HCT116 (cell line): ENCODE measurements around the gene CAMSAP1.

Experiments
- CTCF ChIP-seq, 3 experiments: fragments of 200-600 bp in 1 of 3; sonication (generic) in 1 of 3; IDR thresholded peaks in 2 of 3; conservative IDR thresholded peaks in 1 of 3; 2 replicates each; pipeline ENCODE4 v1.5.1; 2012 to 2017; ENCODE audit warnings: low read depth in 2 of 3, low read length in 2 of 3, antibody characterized with exemption in 1 of 3, borderline replicate concordance in 1 of 3, control low read depth in 1 of 3, mild to moderate bottlenecking in 1 of 3, mixed read lengths in 1 of 3, mixed run types in 1 of 3, moderate library complexity in 1 of 3; ENCODE audit not compliant: insufficient read depth in 1 of 3
- MAX ChIP-seq: IDR thresholded peaks from 2 replicates; pipeline ENCODE4 v1.6.1; 2012
- POLR2AphosphoS5 ChIP-seq: IDR thresholded peaks from 2 replicates; pipeline ENCODE4 v1.6.1; 2011; ENCODE audit warnings: mild to moderate bottlenecking, low read depth, low read length, moderate library complexity
- RAD21 ChIP-seq: IDR thresholded peaks from 2 replicates; pipeline ENCODE4 v1.6.1; 2012; ENCODE audit warnings: low read depth, mild to moderate bottlenecking
- SIN3A ChIP-seq: IDR thresholded peaks from 2 replicates; pipeline ENCODE4 v1.6.1; 2012; ENCODE audit warnings: low read depth
- SP1 ChIP-seq: IDR thresholded peaks from 2 replicates; pipeline ENCODE4 v1.6.1; 2012; ENCODE audit warnings: low read depth

GRCh38 chr9:135857371-135857786, 50.0 kb downstream of the CAMSAP1 start:
- TF ChIP-seq CTCF (IDR thresholded peaks at IDR 0.05 in 2 of 3, conservative IDR thresholded peaks at IDR 0.05 in 1 of 3; ENCODE audit: borderline replicate concordance in 1 of 3, insufficient read depth in 1 of 3, low read depth in 2 of 3, low read length in 2 of 3) (no peak), POLR2AphosphoS5 (no peak), SIN3A (no peak), MAX (no peak), SP1 (no peak), RAD21 (no peak)
